DMS53 treated with DMSO at 0.1 percent for 48 hours (cell line): ENCODE measurements around the gene ACAT2.
A peak's percentile ranks its signal among the peaks of the same experiment; 100 is the strongest.
"Not testable (repeated sequence)": the region's sequence is repeated elsewhere in the genome, so short reads cannot be mapped to it uniquely, and the experiment has no call there.

Experiments used
- DNase-seq: peaks from one replicate; lab custom pipeline; 2025; ENCODE audit not compliant: unreplicated experiment; lab: John Stamatoyannopoulos, UW

ACAT2 gene

DNA sequence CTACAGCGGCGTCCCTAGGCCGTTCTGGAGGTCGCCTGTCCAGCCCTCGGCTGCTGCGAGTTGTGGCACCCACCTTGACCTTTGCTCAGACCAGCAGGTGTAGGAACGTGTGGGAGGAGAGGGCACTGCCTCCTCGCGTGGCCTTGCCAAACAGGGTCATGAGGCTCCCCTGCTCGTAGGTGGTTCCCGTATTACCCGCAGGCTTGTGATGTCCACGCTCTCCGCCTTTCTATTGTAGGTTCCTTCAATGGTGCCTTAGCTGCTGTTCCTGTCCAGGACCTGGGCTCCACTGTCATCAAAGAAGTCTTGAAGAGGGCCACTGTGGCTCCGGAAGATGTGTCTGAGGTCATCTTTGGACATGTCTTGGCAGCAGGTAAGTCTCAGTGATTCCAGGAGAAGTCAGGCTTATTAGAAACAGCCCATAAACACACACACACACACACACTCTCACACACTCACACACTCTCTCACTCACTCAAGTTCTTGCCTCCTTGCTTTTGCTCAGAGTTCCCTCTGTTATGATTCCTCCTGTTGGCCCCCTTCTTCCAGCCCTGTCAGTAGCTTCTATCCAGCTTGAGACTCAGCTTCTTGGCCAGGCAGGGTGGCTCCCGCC is 942 bp downstream of the ACAT2 start:
- no peak for DNase-seq

GRCh38 chr6:159766906-159767305 is 5.1 kb downstream of the ACAT2 start:
- DNase-seq = no peak

DNA sequence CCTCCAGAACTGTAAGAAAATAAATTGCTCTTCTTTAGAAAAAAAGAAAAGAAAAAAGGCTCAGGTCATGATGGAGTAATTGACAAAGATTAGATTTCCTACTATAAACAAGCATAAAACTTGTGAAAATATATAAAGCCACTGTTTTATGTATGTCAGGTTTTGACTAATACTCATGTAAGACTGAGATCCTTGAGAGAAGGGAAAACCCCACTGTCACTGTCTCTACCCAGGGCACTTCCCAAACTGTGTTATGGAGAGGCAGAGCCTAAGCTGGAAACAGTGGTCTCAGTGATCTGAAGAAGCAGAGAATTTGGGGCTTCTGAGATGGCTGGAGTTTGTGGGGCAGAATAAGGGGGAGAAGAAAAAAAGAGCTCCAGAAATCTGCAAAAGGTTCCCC is 7.6 kb downstream of the ACAT2 start:
- DNase-seq = no peak

DNA sequence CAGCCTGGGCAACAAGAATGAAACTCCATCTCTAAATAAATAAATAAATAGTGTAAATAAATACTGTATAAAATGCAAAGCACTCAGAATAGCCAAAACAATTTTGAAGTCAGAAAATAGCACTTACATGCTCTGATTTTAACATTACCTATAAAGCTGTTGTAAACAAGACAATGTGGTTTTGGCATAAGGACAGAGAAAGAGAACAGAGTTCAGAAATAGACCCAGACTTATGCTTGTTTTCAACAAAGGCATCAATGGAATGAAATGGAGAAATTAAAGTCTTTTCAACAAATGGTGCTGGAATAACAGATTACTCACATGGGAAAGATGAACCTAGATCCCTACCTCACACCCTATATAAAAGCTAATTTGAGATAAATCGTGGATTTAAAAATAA is 10.4 kb downstream of the ACAT2 start:
- DNase-seq = no peak

DNA sequence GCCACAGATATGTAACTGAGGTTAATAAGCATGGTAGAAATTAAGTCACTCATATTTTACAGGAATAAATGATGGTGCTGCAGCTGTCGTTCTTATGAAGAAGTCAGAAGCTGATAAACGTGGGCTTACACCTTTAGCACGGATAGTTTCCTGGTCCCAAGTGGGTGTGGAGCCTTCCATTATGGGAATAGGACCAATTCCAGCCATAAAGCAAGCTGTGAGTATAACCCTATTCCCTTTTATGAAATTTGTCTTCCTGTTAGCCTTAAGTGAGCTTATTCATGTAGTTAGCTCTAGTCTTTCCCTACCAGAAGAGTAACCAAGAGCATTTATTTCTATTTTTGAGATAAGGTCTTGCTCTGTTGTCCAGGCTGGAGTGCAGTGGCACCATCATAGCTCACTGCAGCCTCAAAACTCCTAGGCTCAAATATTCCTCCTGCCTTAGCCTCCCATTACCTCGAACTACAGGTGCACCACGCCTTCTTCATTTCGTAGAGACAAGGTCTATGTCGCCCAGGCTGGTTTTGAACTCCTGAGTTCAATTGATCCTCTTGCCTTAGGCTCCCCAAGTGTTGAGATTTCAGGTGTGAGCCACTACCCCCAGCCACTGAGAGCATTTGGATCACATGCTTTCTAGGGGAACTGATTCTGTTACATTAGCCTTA is 15.5 kb downstream of the ACAT2 start:
- no peak for DNase-seq

DNA sequence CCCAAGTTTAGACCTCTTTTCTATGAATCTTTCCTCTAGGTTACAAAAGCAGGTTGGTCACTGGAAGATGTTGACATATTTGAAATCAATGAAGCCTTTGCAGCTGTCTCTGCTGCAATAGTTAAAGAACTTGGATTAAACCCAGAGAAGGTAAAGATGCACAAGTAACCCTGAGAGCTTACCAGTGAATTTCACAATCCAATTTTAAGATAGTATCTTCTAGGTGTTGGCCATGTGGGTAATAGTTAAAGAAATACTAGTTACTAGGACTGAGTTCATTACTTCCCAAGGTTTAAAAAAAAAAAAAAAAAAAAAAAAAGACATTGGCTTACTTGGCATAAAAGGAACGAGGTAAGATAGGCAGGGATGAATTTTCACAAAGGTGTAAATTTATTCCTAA is 16.3 kb downstream of the ACAT2 start:
- DNase-seq = no peak

GRCh38 chr6:159778542-159779103 is 16.8 kb downstream of the ACAT2 start:
- DNase-seq = no peak

DNA sequence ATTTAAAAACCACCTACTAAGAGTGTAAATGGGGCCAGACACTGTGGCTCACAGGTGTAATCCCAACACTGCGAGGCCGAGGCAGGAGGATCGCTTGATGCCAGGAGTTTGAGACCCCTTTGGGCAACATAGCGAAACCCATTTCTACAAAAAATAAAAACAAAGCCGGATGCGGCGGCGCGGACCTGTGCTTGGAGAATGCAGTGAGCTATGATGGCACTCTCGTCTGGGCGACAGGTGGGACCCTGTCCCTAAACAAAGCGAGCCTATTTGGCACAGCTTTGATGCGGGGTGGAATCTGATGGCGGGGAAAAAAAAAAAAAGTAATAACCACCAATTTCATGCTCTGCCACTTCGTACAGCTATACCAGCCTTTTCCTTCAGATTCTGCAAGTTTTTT is 26.4 kb downstream of the ACAT2 start:
- no peak for DNase-seq

DNA sequence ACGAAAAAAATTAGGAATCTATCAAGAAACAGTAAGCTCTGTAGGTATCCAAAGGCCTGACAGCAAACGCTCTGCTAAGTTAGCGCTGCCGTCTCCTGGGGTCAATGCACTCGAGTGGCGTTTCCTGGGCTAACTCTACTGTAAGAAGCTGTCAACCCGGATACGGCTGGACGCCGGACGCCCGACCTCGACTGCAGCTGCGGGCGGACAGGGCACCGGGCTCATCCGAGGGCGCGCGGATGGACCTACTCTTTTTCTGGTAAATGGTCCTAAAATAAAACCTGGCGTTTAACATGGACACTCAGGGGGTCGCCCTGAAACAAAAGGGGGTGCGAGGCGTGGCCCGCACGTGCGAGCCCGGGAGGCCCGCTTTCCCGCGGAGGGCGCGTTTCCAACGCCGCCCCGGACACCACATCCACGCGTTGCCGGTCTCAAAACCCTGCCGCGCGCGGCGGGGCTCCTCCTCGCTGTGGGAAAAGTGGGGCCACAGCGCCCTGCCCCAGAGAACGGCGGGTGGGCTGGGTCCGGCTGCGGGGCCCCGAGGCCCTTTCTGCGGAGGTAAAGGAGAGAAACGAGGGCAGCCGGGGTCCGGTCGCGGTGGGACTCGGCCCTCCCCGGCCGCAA is 27.0 kb downstream of the ACAT2 start:
- DNase-seq = peak; percentile 7

- DNase-seq = peak; percentile 92
Measured at GRCh38 chr6:159789377-159790148, 27.7 kb downstream of the ACAT2 start, which contains the start of gene TCP1. TCP1 (minus strand) TSS chr6:159789602; CDS start chr6:159789468, 134 bp downstream.

DNA sequence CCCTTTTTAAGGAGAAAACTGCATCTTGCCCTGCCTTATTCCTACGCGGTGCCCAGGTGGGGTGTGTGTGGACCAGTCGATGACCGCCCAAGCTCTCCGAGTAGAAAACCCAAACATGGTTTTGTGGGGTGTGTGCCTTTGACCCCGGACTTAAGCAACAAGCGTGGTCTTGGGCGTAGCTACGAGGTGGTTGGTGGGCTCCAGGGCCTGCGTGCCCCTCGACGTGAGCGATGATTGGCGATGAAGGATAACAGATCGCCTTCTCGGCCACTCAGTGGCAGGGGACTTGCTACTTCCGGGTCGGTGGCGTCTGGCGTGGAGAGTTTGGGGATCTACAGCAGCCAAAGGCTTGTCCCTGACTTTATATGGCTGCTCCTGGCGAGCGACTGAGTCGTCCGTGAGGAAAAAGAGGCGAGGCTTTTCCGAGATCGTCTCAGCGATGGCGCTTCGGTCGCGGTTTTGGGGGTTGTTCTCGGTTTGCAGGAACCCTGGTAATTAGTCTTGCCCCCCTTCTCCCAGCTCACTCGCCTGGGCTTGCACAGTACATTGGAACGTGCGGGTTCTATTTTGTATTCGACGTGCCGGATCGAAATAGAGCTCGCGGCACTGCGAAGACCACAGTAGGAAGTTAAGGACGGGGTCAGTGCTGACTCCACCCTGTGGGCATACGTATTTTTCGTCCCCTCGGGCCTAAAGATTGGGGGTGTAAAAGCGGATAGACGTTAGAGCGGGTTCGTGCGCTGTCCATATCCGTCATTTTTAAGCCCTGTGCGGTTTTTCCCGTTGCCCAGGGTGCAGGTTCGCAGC is 28.5 kb downstream of the ACAT2 start, which contains the start of gene MRPL18:
Gene MRPL18 (plus strand): TSS at position 319 of the 807 bp plus-strand sequence. CDS start 121 bp downstream, at position 440.
- peak; percentile 83 for DNase-seq

DNA sequence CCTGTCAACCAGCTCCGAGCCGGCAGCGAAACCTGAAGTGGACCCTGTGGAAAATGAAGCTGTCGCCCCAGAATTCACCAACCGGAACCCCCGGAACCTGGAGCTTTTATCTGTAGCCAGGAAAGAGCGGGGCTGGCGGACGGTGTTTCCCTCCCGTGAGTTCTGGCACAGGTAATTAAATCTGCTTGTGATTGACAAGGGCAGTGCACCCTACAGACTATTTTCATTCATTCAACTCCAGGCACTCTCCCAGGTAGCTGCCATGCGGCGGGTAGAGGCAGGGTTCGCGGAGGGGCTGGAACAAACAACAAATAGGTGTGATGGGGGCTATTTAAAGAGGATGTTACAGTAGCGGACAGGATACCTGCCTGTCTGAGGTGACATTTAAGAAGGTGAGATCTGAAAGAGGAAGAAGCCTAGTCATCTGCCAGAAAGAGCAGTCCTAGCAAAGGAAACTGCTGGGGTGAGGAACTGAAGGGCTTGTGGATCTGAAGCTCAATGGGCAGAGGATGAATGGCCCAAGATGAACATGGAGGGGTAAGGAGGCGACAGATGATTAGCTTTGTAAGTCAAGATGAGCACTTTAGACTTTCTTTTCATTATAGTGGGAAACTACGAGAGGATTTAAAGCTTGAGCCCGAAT is 29.2 kb downstream of the ACAT2 start:
- DNase-seq = no peak

- not testable (repeated sequence) for DNase-seq
Measured at GRCh38 chr6:159794976-159795375, 33.1 kb downstream of the ACAT2 start.

GRCh38 chr6:159797554-159797953 is 35.7 kb downstream of the ACAT2 start:
- DNase-seq = no peak

- no peak for DNase-seq
Measured at GRCh38 chr6:159800141-159800865, 38.5 kb downstream of the ACAT2 start, which contains the start of gene PNLDC1. PNLDC1 (plus strand) TSS chr6:159800276; CDS start chr6:159800308, 32 bp downstream.

DNA sequence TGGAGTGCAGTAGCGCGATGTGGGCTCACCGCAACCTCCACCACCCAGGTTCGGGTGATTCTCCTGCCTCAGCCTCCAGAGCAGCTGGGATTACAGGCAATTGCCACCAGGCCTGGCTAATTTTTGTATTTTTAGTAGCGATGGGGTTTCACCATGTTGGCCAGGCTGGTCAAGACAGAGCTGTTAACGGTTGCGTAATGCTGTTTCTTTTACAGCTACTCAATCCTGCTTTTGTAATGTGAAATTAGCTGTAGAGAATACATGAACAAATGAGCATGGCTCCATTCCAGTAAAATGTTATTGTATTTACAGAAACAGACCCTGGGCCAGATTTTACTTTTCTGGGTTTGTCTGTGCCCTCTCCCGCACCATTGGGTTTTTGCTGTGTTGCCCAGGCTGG is 40.1 kb downstream of the ACAT2 start:
- no peak for DNase-seq

DNA sequence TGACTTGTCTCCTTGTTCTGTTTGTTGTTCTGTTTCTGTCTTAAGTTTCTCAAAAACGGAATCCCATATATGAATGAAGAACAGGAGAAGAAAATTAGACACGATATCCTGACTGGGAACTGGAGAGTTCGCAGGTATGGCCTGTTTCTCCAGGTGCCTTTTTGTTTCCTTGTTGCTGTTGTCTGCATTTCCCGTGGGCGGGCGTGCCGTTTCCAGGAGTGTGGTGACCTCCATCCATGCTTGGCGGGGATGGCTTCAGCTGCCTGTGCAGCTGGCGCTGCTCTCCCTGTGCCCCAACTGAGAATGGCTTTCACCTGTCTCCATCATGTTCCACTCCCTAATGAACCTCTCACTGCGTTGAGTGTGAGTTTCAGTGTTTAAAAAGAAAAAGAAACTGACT is 42.7 kb downstream of the ACAT2 start:
- no peak for DNase-seq

- DNase-seq = no peak
Measured at GRCh38 chr6:159805440-159806020, 43.7 kb downstream of the ACAT2 start.

- DNase-seq = no peak
Measured at GRCh38 chr6:159806021-159806458, 44.2 kb downstream of the ACAT2 start.
